Spleen (tissue), 7 donors: ENCODE results near the gene XPOT.

Source experiments
- POLR2A ChIP-seq, 3 donors: fragments of 450-650 bp; IDR thresholded peaks; one replicate each; pipeline ENCODE4 v1.5.1; 2017; ENCODE audit warnings: antibody characterized with exemption in 3 of 3, mild to moderate bottlenecking in 1 of 3
- POLR2AphosphoS5 ChIP-seq, 3 donors: sonication (generic); formaldehyde crosslinking; IDR thresholded peaks; one replicate each; pipeline ENCODE4 v1.5.1; 2017; ENCODE audit warnings: antibody characterized with exemption in 3 of 3
- TF ChIP-seq, protein P1 (sequence below), 11 experiments: fragments of 200-600 bp in 7 of 11; fragments of 450-650 bp in 4 of 11; sonication (generic) in 4 of 11; IDR thresholded peaks in 8 of 11; conservative IDR thresholded peaks in 3 of 11; 1 replicate in 7 of 11; 2 replicates in 4 of 11; pipeline versions ENCODE4 v1.4.0 to v1.8.0; 2016 to 2021; ENCODE audit warnings: antibody characterized with exemption in 11 of 11, inconsistent platforms in 4 of 11, mild to moderate bottlenecking in 1 of 11
- donor health status: DM: no; HTN: no; CAD: no; lungs with moderate emphysema.
- donor health status: DM: no; HTN: no; CAD: no.
- donor health status: DM: no; HTN: no; CAD: no.

DNA sequence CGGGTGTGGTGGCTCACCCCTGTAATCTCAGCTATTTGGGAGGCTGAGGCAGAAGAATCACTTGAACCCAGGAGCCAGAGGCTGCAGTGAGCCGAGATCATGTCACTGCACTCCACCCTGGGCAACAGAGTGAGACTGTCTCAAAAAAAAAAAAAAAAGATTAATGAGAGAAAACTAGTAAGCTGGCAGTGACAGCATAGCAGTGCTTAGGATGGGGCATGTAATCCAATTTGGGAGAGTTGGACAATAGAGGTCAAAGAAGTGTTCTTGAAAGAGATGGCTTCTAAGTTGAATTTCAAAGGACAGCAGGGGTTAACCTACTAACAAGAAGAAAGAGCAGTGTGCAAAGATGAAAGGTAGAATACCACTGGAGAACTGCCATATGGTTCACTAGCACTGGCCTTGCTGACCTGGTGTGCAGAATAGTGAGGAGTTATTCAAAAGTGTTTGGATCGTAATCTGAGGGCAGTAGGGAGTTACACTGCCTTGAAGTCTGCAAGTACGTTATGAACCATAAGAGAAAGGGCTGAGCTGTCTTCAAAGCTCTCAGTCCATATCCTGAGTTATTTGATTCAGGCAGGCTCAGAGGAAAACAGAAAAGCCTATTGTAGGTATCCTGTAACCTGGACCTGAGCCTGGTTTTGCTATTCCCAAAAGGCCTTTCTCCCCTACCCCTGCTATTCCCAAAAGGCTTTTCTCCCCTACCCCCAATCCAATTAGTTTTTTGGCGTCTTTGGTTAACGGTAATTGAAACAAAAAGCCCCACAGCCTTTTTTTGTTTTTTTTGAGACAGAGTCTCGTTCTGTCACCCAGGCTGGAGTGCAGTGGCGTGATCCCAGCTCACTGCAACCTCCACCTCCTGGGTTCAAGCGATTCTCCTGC, 3.4 kb downstream of the XPOT start:
- TF ChIP-seq POLR2AphosphoS5 (IDR thresholded peaks at IDR 0.05) (no peak), POLR2A (IDR thresholded peaks at IDR 0.05) (no peak)
- TF ChIP-seq, protein P1, sequence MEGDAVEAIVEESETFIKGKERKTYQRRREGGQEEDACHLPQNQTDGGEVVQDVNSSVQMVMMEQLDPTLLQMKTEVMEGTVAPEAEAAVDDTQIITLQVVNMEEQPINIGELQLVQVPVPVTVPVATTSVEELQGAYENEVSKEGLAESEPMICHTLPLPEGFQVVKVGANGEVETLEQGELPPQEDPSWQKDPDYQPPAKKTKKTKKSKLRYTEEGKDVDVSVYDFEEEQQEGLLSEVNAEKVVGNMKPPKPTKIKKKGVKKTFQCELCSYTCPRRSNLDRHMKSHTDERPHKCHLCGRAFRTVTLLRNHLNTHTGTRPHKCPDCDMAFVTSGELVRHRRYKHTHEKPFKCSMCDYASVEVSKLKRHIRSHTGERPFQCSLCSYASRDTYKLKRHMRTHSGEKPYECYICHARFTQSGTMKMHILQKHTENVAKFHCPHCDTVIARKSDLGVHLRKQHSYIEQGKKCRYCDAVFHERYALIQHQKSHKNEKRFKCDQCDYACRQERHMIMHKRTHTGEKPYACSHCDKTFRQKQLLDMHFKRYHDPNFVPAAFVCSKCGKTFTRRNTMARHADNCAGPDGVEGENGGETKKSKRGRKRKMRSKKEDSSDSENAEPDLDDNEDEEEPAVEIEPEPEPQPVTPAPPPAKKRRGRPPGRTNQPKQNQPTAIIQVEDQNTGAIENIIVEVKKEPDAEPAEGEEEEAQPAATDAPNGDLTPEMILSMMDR (IDR thresholded peaks at IDR 0.05 in 8 of 11, conservative IDR thresholded peaks at IDR 0.05 in 3 of 11) = no peak
